CD4-positive, alpha-beta T cell treated with Interleukin-17A for 4 hours (primary cell): ENCODE results near the gene LCMT2.
"Not testable (repeated sequence)": the region's sequence is repeated elsewhere in the genome, so short reads cannot be mapped to it uniquely, and the experiment has no call there.

ENCODE experiments used
- DNase-seq: peaks from one replicate; pipeline ENCODE4 v3.0.0-alpha.2; 2020; ENCODE audit warnings: mixed read lengths

LCMT2 gene

DNA sequence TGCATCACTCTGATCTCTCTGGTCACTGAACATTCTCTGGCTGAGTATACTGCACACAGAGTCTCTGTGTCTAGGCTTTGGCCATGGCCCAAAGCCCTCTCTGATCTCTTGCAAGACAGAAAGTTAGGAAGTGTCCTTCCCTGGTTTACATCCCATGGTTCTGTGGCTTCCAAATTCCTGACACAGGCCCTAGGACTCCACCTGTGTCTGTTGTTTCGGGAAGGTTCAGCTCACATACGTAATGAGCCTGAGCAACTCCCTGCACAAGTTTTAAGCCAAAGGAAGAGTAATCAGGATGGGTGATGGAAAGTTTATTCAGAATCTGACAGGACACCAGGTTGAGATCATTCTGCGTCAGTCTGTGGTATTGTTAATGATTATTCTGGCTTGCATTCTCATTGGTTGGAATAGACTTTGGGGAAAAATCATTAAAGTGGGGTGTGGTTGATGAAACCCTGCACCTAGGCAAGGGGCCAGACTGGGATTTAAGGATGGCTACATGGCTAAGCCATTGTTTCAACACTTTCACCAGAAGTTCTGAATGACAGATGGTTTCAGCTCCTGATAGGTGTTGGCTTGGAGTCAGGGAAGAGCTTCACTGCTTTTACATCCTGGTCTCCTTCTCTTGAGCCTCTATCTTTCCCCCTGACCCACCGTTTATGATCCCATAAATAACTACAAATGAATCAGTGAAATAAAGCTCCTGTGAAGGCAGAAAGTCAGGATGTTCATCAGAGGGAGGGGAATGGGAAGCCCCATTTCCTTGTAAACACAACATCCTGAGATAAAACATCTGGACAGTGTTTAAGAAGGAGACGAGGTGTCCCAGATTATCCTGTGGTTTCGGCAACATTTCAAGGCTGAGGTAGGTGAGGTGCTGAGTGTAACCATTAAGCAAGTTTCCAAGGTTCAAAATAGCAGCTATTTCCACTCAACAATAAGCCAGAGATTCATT lies 14.1 kb downstream of the LCMT2 start:
- no peak for DNase-seq

DNA sequence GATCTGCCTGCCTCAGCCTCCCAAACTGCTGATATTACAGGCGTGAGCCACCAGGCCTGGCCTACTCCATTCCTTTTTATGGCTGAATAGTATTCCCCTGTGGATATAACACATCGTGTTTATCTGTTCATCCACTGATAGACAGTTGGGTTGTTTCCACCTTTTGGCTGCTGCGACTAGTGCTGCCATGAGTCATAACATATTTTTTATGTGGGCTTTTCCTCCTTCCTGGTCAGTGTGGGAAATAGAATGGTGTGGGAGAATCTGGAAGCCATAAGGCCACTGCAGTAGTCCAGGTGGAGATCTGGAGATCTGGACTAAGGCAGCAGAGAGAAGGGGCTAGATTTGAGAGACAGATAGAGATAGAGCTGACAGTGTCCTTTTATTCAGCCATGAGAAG lies 16.2 kb downstream of the LCMT2 start:
- no peak for DNase-seq

DNA sequence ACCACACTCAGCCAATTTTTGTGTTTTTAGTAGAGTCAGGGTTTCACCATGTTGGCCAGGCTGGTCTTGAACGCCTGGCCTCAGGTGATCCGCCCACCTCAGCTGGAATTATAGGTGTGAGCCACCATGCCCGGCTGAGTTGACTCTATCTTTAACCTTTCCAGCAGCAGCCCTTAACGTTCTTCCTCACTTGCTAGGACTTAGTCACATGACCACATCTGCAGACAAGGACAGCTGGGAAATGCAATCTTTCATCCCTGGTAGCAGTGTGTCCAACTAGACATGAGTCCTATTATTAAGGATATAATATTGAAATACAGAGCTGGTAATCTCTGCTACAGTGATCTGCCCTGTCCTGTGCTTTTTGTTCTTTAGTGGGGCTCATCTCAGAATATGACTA lies 18.0 kb downstream of the LCMT2 start:
- no peak for DNase-seq

DNA sequence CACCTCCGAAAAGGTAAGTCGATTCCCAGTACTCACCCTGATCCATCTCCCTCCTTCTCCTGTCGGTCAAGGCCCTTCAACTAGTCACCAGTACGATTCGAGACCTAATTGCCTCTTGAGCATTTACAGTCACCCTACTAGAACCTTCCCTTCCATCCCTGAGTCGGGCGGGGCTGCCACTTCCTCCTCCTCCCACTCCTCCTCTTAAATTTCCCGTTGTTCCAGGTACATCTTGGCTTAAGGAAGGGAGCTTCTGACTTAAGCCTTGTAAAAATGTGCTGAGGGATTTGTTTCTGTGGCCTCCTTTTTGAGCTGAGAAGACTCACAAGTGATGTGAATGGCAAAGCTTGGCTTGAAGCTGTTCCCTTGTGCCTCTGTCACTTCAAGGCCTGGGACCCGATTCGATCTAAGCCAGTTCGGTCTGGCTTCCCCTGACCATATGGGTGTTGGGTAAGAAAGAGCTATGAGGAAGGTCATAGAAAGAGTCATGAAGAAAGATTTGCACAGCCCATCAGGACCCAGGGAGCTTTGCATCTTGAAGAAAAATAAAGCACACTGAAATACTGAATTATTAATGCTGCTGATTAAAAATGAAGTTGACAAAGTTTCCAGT lies 28.1 kb downstream of the LCMT2 start, which contains the start of gene TGM7:
TSS of gene TGM7 (minus strand) at position 51 of the 613 bp plus-strand sequence.
- DNase-seq, result no peak

DNA sequence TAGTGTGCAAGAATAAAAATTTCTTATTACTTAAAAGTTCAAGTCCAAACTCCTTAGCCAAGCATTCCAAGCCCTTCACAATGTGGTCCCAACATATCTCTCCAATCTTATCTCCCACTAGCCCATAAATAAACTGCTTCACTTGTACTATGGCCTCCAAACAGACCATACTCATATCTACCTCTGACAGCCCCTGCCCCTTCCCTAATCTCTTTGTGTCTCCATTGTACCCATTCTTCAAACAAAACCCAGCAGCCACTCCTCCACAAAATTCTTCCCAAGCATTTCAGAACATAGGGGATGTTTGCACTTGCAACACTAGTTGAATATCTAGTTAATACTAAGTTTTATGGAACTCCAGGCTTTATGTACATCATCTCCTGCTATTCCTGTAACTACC lies 30.5 kb downstream of the LCMT2 start:
- no peak for DNase-seq

DNA sequence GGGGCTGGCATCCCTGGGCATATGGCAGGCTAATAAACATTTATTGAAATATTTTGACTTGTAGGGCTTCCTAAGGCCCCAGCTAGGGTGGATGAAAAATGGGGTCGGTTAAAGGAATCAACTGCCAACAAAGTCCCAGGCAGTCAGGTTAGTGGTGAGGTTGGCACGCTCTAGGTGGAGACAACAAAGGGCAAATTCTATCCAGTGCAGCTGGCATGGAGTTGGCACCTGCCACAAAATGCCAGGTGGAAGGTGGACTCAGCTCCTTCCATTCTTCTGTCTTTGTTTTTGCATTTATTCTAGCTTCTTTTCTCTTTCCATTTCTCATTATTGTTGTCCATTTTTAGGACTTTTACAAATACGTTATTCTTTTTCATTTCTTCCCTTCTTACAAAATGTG lies 31.0 kb downstream of the LCMT2 start:
- no peak for DNase-seq

DNA sequence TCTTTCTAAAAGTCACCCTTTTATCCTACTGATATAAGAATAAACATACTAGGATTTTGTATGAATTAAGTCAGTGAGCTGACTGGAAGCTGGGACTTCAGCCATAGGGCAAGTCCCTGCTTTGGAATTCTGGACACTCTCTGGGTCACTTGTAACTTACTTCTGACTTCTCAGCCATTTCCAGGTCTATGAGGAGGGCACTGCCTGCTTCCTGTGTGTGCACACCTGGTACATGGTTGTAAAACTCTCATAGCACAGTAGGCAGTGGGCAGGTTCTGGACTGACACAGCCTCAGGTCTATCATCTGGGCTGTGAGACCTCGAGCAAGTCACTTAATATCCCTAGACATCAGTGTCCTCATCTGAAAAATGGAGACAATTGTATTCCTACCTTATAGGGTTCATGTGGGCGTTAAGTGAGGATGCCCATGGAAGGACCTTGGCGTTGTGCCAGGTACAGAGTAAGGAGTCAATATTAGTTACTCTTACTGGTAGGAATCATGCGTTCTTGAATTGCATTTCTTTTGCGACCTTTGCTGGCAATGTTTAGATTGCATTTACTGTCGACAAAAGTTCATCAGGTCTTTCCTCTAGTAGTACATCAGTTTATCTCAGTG lies 36.2 kb downstream of the LCMT2 start:
- no peak for DNase-seq

DNA sequence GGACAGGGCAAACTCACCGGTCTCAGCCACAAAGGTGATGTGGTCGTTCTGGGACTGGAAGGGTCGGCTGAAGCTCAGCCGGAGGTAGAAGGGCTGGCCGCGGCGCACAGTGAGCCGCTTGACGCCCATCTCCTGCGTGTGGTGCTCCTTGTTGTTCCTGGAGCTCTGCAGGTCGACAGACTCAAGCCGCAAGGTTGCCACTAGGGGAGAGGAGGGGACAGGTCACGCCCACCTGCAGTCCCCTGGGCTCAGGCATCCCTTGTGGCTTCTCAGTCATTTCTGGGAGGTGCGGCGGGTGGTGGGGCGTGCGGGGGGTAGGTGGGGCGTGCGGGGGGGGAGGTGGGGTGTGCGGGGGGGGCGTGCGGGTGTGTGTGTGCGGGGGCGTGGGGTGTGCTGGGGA lies 36.9 kb downstream of the LCMT2 start:
- peak; percentile 15 for DNase-seq

DNA sequence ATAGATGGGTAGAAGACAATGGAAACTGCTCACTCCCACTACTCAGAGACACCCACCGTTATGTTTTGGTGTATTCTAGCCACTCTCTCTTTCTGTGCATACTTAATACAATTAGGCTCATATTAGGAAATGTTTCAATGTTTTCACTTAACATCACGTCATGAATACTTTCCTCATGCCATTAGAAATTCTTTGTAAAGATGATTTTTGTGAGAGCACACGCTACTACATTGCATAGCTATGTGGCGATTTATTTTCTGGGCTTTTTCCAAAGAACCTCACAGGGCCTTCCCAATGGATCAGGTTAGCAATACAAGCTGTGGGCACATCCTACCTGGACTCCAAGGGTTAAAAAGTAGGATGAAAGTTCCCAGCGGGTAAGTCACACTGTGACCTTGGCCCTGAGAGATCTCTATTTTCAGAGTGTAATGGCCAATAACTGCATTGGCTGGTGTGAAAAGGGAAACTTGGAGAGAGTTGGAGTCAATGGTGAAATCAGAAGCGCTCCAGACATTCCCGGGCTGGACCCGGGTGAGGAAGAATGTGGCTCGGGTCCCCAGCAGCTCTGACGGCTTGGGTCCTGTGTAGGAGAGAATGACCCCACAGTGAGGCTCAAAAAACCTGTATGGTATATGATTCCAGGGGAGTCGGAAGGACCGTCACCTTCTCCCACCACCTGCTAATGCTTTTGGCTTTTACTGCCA lies 37.8 kb downstream of the LCMT2 start:
- DNase-seq, result no peak

DNA sequence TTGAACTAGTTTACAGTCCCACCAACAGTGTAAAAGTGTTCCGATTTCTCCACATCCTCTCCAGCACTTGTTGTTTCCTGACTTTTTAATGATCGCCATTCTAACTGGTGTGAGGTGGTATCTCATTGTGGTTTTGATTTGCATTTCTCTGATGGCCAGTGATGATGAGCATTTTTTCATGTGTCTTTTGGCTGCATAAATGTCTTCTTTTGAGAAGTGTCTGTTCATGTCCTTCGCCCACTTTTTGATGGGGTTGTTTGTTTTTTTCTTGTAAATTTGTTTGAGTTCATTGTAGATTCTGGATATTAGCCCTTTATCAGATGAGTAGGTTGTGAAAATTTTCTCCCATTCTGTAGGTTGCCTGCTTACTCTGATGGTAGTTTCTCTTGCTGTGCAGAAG lies 40.7 kb downstream of the LCMT2 start:
- not testable (repeated sequence) for DNase-seq

DNA sequence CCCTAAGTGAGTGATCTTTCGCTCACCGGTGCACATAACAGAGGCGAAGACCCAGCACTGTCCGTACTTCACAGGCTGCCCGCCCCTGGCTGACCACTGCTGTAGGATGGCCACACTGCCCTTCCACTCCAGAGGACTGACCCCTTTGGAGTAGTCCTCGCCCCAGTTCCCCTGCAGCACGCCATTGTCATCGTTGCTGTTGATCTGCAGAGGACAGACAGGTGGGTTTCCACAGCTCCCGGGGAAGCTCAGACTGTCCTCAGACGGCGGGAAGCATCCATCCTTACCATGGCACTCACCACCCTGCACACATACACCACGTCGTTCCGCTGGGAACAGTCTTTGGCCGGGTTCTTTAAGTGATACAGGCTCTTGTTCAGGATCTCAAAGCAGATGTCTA lies 43.1 kb downstream of the LCMT2 start:
- no peak for DNase-seq

DNA sequence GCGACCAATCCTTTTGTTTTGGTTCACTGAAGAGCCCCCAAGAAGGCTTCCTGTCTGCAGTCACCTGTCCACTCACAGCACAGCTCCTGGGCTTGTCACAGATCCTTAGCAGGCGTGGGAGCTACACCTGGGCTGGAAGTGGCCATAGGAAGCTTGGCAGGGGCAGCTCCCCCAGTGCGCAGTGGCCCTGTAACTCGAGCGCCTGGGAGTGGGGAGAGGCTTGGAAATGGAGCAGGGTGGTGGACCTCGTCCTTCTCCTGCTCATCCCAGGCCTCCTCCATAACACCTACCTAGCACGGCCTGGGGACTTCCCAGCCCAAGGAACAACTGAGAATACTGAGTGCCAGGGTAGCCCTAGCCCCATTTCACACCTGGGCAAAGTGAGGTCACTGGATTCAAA lies 44.3 kb downstream of the LCMT2 start:
- DNase-seq, result no peak

DNA sequence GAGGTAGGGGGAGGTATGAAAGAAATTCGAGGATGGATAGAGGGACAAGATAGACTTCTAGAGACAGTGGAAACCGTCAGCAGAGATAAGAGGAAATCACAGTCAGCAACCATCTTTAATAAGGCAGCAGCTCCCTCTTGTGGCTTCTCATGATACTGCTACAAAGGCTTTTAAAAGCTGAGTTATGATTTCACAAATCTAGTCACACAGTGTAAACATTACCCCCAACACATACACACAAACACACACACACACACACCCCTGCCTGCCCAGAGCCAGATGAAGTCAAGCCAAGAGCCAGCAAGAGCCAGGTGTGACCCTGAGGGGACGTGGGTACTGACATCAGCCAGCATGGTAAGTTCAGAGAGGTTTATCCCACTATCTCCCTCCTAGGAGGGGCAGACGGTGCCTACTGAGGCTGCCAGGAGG lies 44.8 kb downstream of the LCMT2 start:
- DNase-seq, result peak; percentile 62

DNA sequence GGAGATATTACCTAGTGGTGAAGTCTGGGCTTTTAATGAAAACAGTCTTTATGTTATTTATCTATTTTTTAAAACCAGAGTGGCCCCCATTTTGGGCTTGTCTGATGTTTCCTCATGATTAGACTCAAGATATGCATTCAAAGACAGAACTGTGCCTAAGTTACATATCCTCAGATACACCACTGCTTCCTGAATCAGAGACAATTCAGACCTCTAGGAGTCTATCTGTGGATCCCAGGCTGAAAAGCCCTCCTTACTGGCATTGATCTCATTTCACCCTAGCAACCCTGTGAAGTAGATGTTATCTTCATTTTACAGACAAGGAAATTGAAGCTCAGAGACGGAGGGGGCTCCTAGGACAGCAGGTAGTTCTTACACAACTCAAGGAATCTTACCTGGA lies 46.8 kb downstream of the LCMT2 start:
- DNase-seq, result no peak

DNA sequence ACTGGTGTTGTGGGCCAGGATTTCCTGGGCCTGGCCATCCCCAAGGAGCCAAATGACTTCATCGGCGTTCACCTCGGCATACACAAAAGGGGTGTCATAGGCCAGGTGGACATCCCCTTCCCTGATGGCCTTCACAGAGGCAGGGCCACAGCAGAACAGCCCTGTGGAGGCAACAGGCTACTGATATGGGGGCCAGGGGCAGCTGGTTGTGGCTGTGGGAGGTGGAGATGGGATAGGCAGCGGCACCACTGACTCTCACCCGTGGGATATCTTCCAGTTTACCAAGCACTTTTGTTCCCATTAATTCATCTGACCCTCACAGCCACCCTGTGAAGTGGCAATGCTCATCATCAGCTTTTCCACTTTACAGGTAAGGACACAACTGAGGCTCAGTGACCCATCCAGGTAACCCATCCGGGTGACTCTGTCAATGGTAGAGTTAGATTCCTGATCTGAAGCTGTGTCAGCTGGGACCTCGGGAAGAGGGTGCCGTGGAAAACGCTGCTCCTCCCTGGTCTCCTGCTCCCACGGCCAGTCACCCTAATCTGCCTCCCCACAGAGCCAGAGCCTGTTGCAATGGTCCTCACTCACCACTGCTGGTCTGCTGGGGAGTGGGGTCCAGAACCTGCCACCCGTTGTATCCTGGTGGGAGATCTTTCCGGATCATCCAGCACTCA lies 48.3 kb downstream of the LCMT2 start:
- DNase-seq, result no peak

DNA sequence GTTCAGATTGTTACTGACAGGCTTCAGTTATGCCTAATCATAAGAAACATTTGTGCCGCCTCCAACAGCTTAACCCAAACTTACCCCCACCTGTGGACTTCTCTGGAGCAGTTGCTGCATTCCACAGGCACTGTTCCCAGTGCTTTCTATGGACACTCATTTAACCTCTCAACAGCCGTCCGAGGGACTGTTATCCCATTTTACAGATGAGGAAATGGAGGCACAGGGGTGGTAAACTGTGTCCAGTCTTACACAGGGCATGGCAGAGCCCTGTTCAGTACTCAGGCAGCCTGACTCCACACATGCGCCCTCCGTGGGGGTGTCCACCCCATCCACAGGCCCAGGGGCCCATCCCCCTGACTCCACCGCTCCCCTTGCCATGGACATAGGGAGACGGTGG lies 49.4 kb downstream of the LCMT2 start:
- DNase-seq, result no peak

DNA sequence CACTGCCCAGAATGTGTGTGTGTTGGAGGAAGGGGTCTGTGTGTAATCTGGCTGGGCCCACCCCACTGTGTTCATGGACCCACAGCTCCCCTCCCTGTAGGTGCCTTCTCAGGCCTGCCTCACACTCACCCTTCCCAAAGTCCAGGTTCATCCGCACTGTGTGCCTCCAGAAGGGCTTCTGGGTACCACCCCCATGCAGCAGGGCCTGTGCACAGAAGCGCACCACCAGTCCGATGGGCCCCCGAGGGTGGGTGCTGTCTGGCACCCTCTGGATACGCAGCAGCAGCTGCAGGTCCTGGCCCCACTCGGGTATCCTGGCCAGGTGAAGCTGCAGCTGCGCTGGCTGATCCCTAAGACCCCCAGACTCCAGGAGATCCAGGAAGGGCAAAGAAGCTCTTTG lies 50.9 kb downstream of the LCMT2 start:
- no peak for DNase-seq

DNA sequence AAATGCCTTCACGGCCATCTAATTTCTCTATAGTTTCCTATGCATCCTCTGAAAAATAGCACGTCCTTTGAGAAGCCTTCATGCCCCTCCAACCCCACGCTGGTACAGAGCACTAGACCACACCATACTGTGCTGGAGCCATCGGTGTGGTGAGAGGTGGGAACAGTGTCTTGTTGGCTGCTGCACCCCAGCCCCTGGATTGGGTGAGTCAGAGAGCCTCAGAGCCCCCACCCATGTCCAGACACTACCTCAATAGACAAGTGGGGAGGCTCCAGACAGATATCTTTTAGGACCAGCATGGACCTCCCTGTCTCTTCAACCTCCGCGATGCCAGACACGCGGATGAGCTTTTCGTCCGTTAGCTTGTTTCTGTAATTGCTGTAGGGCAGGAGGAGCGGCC lies 51.5 kb downstream of the LCMT2 start:
- DNase-seq, result no peak

DNA sequence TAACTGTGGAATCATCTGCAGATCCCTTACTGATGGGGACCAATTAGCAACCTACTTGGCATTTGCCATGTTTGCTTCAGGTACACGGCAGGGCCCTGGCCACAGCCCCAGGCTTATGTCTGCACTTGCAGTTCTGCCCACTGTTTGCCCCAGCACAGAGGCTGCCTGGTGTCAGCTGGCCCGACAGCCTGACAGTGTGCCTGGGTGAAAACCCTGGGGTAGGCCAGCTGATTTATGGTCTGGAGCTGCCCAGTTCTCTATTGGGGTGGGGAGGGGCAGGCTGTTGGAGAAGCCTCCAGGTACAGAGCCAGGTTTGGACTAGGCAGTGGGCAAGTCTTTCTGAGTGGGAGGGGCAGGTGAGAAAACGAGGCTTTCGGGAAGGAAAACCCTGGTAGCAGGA lies 52.5 kb downstream of the LCMT2 start:
- DNase-seq, result no peak

DNA sequence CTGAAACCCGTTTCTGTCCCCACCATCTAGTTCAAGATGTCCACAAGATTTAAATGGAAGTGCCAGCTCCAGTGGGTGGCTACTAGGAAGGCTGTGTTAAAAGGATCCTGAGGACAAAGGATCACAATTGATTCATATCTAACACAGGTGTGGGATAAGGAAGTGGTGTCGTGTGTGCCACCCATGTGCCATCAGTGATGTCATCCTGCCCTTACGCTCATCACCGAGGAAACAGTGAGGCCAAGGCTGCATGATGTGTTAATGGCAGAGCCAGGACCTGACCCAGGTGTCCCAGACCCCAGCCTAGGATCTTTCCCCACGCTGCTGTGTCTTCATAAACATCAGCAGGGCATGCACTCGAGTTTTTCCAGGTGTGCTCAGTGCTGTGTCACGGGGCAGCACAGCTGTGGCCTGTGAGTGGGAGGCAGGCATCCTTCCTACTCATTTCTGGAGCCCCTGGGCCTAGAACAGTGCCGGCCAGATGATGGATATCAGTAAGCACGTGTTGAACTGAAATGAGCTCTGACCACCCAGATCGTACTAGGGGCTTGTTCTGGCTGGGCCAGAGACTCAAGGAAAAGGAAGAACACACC lies 53.0 kb downstream of the LCMT2 start:
- no peak for DNase-seq

DNA sequence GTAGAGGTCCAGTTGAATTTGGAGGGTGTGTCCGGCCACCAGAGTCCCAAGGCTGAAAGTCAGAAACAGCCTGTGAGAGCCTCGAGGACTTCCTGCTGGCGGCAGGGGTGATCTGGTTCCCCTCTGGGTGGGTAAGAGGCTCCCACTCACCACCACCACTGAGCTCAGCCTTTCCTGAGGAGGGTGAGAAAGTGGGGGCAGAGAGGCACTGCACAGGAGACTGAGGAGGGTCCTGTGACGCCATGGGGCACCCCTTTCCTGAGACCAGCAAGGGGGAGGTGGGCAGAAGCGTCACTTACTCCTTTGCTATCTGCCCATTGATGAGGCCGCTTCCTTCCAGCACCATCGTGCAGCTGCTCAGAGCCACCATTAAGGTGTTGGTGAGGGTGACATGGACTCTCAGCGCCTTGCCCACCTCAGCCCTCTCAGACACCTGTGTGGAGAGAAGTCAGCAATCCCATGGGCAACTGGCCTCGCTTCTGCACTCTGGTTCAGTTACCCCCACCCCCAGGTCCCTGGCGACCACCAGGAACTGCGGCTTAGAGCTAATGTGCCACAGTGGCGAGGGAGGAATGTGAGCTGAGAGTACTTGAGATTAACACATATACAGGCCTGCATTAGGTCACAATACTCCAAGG lies 53.7 kb downstream of the LCMT2 start:
- DNase-seq, result no peak
